CD4-positive, CD25-positive, alpha-beta regulatory T cell (primary cell): ENCODE data around the gene TMPRSS3. TPM values are rescaled to one million over a fixed set of nuclear protein-coding genes. Genes with fewer than 3 reads are reported as not detected.

Experiments
- ATAC-seq, 2 donors: fragments of 150-1000 bp; cut with Tn5 transposase; one replicate each; pipeline ENCODE4 v1.10.0; 2021; ENCODE audit warnings: low read depth in 2 of 2, moderate number of reproducible peaks in 2 of 2, moderate library complexity in 1 of 2
- DNase-seq, 3 donors: peaks; one replicate each; pipeline versions ENCODE4 v3.0.0 to v3.0.0-alpha.2; 2012 to 2022; ENCODE audit warnings: mixed read lengths in 1 of 3
- H3K27ac ChIP-seq: one replicate; pipeline ENCODE4 v1.7.0; 2013; ENCODE audit warnings: mild to moderate bottlenecking, low read length; ENCODE audit not compliant: insufficient read depth, poor library complexity, severe bottlenecking
- H3K27me3 ChIP-seq: one replicate; pipeline ENCODE4 v1.7.0; 2013; ENCODE audit warnings: low read length; ENCODE audit not compliant: control insufficient read depth, insufficient read depth
- H3K36me3 ChIP-seq: one replicate; pipeline ENCODE4 v1.7.0; 2013; ENCODE audit warnings: mild to moderate bottlenecking, low read length, moderate library complexity; ENCODE audit not compliant: control insufficient read depth, insufficient read depth
- H3K4me1 ChIP-seq: 2 replicates; pipeline ENCODE4 v1.7.0; 2013; ENCODE audit warnings: mild to moderate bottlenecking, low read length; ENCODE audit not compliant: insufficient read depth, control insufficient read depth, poor library complexity, severe bottlenecking
- H3K4me3 ChIP-seq: one replicate; pipeline ENCODE4 v1.7.0; 2013; ENCODE audit warnings: low read depth, mild to moderate bottlenecking, low read length, moderate library complexity
- H3K9me3 ChIP-seq, 2 experiments: 1 replicate in 1 of 2; 2 replicates in 1 of 2; pipeline ENCODE4 v1.7.0; 2013; ENCODE audit warnings: low read length in 2 of 2, mild to moderate bottlenecking in 1 of 2, moderate library complexity in 1 of 2; ENCODE audit not compliant: control insufficient read depth in 2 of 2
- H3K27ac Mint-ChIP-seq, 3 donors: one replicate each; pipeline ENCODE4 v1.8.0; 2020 to 2022; ENCODE audit warnings: mild to moderate bottlenecking in 3 of 3, mixed read lengths in 3 of 3, moderate library complexity in 2 of 3
- H3K27me3 Mint-ChIP-seq: one replicate; pipeline ENCODE4 v1.8.0; 2022; ENCODE audit warnings: mild to moderate bottlenecking, mixed read lengths
- H3K36me3 Mint-ChIP-seq: one replicate; pipeline ENCODE4 v1.8.0; 2020; ENCODE audit warnings: mixed read lengths
- H3K4me1 Mint-ChIP-seq, 4 donors: one replicate each; pipeline ENCODE4 v1.8.0; 2020 to 2022; ENCODE audit warnings: mixed read lengths in 4 of 4, mild to moderate bottlenecking in 1 of 4
- H3K4me3 Mint-ChIP-seq, 4 donors: one replicate each; pipeline ENCODE4 v1.8.0; 2020 to 2022; ENCODE audit warnings: mild to moderate bottlenecking in 4 of 4, mixed read lengths in 4 of 4, moderate library complexity in 3 of 4
- H3K9me3 Mint-ChIP-seq, 7 donors: one replicate each; pipeline ENCODE4 v1.8.0; 2020 to 2022; ENCODE audit warnings: mixed read lengths in 7 of 7, mild to moderate bottlenecking in 3 of 7, moderate library complexity in 2 of 7
- polyA plus RNA-seq, 4 donors: library from polyadenylated mRNA; unstranded; fragments of 300-500 nt; fragmentation: Illumina TruSeq; gene quantifications; one replicate each; pipeline ENCODE4 v1.2.3, GENCODE V29; 2021
- total RNA-seq: library from RNA; stranded (reverse); gene quantifications from one replicate; pipeline ENCODE4 v1.2.3, GENCODE V29; 2022

TMPRSS3 gene
- total and polyA plus RNA-seq, 5 donors from 2014 or later: 1.1 to 4.0 (median 2.3) TPM

DNA sequence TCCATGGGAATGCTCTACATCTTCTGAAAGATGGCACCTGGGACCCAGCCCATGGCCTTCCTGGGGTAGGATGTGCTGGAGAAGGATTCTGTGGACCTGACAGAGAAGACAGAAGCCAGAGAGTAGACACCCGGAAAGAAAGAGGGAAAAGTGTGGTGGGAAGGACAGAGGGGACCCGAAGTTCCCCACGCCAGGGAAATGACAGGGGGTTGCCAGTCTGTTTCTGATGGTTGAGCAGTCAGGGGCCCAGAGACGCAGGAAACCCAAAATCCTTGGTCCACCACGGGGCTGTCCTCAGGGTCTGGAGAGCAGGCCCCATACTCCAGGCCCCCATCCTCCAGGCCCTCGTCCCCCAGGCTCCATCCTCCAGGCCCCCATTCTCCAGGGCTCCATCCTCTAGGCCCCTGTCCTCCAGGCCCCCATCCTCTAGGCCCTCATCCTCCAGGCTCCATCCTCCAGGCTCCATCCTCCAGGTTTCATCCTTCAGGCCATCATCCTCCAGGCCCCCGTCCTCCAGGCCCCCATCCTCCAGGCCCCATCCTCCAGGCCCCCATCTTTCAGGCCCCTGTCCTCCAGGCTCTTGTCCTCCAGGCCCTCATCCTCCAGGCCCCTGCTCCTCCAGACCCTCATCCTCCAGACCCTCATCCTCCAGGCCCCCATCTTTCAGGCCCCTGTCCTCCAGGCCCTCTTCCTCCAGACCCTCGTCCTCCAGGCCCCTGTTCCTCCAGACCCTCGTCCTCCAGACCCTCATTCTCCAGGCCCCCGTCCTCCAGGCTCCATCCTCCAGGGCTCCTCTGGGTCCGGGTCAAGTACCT lies 44.0 kb downstream of the TMPRSS3 start:
- Mint-ChIP-seq H3K27me3 (peaks cover 8% of the 10 kb centered on the region), H3K36me3 (peaks cover 5% of the 10 kb centered on the region), H3K4me3 (no peak overlapping the region), H3K4me1 (no peaks in the 10 kb centered on the region), H3K27ac (peak overlapping the region in 1 of 3 donors; percentile 67), H3K9me3 (peaks cover 0 to 18% (median 2%) of the 10 kb centered on the region in 7 donors)
- H3K36me3 ChIP-seq: no peaks in the 10 kb centered on the region
- no peak for ATAC-seq
- no peak overlapping the region for H3K27ac ChIP-seq
- no peak overlapping the region for H3K4me3 ChIP-seq
- H3K4me1 ChIP-seq: no peaks in the 10 kb centered on the region
- no peak for DNase-seq
- H3K27me3 ChIP-seq: no peaks in the 10 kb centered on the region
- H3K9me3 ChIP-seq: peaks cover 9 to 17% of the 10 kb centered on the region in 2 experiments

DNA sequence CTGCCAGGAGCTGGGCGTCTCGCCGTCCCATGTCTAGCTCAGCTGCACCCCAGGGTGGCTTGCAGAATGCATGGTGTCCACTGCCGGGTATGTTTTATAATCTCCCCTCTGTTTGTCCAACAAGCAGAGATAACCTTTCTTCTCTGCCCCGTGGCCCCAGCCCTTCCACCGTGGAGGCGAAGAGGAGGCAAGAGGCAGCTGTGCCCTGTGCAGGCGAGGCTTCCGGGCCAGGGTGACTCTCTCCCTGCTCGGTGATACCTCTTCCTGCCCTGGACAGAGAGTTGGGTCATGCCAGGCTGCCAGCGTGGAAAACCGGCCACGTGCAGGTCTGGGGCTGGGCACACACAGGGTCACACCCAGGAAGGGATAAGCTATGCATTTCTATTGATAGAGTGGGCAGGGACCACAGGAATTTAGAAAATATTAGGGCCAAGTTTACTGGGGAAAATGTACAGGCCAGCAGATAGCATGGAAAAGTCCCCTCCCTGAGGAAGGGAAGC lies 44.9 kb downstream of the TMPRSS3 start, which contains the start of gene TFF2:
Gene TFF2 (minus strand): TSS at position 68 of the 500 bp plus-strand sequence. CDS start 37 bp downstream, at position 31.
- Histone ChIP-seq H3K27me3 (no peaks in the 10 kb centered on the region), H3K9me3 (peaks cover 9 to 17% of the 10 kb centered on the region in 2 experiments), H3K27ac (no peak within 1 kb of the TSS), H3K36me3 (no peaks in the 10 kb centered on the region), H3K4me1 (no peaks in the 10 kb centered on the region), H3K4me3 (no peak within 1 kb of the TSS)
- Mint-ChIP-seq H3K27me3 (peaks cover 8% of the 10 kb centered on the region), H3K4me1 (no peaks in the 10 kb centered on the region), H3K4me3 (no peak within 1 kb of the TSS), H3K27ac (no peak within 1 kb of the TSS), H3K9me3 (peaks cover 0 to 14% (median 2%) of the 10 kb centered on the region in 7 donors), H3K36me3 (peaks cover 5% of the 10 kb centered on the region)
- ATAC-seq: no peak
- DNase-seq: no peak

DNA sequence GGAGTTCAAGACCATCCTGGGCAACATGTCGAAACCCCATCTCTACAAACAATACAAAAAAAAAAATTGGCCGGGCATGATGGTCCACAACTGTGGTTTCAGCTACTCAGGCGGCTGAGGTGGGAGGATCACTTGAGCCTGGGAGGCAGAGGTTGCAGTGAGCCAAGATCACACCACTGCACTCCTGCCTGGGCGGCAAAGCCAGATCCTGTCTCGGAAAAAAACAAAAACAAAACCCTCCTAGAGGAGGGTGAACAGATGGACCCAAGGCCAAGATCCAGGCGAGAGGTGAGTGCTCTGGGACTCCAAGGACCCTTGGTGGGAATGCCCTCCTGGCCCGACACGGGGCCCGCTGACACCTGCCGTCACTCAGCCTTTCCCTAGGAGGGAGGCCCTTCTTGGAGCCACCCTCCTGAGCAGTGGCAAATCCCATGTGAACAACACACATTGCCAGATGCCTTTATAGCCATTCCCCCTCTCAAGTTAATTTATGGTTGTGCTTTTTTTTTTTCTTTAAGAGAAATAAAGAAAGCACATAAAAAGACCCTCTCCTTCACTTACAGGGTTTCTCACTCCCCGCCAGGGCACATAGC lies 45.4 kb downstream of the TMPRSS3 start:
- Histone ChIP-seq H3K4me1 (no peaks in the 10 kb centered on the region), H3K27me3 (no peaks in the 10 kb centered on the region), H3K27ac (no peak overlapping the region), H3K4me3 (no peak overlapping the region), H3K36me3 (no peaks in the 10 kb centered on the region), H3K9me3 (peaks cover 5 to 11% of the 10 kb centered on the region in 2 experiments)
- H3K4me3 Mint-ChIP-seq: no peak overlapping the region
- H3K27me3 Mint-ChIP-seq: peaks cover 8% of the 10 kb centered on the region
- no peak for ATAC-seq
- no peak overlapping the region for H3K27ac Mint-ChIP-seq
- H3K36me3 Mint-ChIP-seq: peaks cover 5% of the 10 kb centered on the region
- no peak for DNase-seq
- H3K4me1 Mint-ChIP-seq: no peaks in the 10 kb centered on the region
- H3K9me3 Mint-ChIP-seq: peaks cover 0 to 10% (median 2%) of the 10 kb centered on the region in 7 donors

DNA sequence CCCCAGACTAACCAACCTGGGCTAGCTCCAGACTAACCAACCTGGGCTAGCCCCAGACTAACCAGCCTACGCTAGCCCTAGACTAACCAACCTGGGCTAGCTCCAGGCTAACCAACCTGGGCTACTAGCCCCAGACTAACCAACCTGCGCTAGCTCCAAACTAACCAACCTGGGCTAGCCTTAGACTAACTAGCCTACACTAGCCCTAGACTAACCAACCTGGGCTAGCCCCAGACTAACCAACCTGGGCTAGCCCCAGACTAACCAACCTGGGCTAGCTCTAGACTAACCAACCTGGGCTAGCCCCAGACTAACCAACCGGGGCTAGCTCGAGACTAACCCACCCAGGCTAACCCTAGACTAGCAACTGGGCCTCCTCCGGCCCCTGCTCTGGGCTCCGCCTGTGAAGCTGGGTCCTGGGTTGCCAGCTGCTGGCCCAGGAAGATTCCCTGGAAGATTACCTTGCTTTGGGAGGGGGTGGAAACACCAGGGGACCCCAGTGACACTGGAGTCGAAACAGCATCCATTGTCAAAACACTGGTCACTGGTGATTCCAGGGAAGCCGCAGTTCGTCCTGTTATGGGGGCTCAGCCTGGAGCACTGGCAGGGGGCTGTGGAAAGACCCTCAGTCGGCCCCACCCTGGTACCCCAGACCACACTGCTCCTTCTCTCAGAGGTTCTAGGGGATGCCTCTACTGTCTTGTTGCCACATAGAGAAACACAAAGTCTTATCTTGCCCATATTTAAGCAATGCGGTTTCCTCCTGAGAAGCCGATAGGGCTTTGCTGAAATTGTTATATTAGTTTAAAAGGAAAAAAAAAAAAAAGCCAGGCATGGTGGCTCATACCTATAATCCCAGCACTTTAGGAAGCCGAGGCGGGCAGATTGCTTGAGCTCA lies 46.2 kb downstream of the TMPRSS3 start:
- Histone ChIP-seq H3K27me3 (no peaks in the 10 kb centered on the region), H3K9me3 (peaks cover 2 to 5% of the 10 kb centered on the region in 2 experiments), H3K27ac (no peak overlapping the region), H3K4me3 (no peak overlapping the region), H3K4me1 (no peaks in the 10 kb centered on the region), H3K36me3 (no peaks in the 10 kb centered on the region)
- ATAC-seq (no peak), DNase-seq (no peak)
- no peaks in the 10 kb centered on the region for H3K4me1 Mint-ChIP-seq
- H3K9me3 Mint-ChIP-seq: peaks cover 0 to 5% (median 1%) of the 10 kb centered on the region in 7 donors
- peaks cover 4% of the 10 kb centered on the region for H3K27me3 Mint-ChIP-seq
- no peak overlapping the region for H3K27ac Mint-ChIP-seq
- no peak overlapping the region for H3K4me3 Mint-ChIP-seq
- peaks cover 5% of the 10 kb centered on the region for H3K36me3 Mint-ChIP-seq

DNA sequence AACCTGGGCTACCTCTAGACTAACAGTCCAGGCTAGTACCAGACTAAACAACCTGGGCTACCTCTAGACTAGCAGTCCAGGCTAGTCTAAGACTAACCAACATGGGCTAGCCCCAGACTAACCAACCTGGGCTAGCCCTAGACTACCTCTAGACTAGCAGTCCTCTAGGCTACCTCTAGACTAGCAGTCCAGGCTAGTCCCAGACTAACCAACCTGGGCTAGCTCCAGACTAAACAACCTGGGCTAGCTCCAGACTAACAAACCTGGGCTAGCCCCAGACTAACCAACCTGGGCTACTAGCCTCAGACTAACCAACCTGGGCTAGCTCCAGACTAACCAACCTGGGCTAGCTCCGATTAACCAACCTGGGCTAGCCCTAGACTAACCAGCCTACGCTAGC lies 47.1 kb downstream of the TMPRSS3 start:
- Histone ChIP-seq H3K27me3 (no peaks in the 10 kb centered on the region), H3K4me1 (no peaks in the 10 kb centered on the region), H3K9me3 (no peaks in the 10 kb centered on the region), H3K27ac (no peak overlapping the region), H3K36me3 (no peaks in the 10 kb centered on the region), H3K4me3 (no peak overlapping the region)
- Mint-ChIP-seq H3K27ac (no peak overlapping the region), H3K4me1 (no peaks in the 10 kb centered on the region), H3K9me3 (peaks cover 0 to 2% (median 0%) of the 10 kb centered on the region in 7 donors), H3K36me3 (no peaks in the 10 kb centered on the region), H3K4me3 (no peak overlapping the region), H3K27me3 (peaks cover 4% of the 10 kb centered on the region)
- DNase-seq: no peak
- ATAC-seq: no peak

DNA sequence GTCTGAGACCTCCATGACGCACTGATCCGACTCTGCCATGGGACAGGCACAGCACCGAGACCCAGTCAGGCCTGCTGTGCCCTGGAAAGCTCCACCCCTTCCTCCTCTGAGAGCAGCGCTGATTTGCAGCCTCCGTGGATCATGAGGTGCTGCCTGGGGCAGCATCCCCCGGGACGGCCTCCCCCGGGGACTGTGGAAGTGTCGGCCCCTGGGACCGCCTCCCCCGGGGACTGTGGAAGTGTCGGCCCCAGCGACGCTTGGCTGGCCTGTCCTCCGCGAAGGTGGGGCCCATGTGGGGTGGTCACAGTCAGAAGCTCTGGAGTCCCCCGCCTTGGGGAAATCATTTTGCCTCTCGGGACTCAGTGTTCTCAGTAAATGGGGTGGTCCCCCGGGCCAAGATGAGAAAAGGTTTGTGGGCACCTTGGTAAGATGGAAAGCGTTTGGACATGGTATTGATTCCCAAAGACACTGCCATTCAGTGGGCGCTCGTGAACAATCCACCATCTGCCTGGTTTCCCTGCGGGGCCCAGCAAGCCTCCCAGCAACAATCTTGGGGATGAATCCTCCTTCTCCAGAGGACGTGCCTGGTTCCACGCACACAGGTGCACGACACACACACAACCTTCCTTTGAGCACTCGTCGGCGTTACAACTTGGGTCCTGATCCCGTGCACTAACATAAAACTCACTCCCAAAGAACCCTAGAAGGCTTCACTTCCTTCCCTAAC lies 48.1 kb downstream of the TMPRSS3 start:
- DNase-seq (no peak), ATAC-seq (no peak)
- Mint-ChIP-seq H3K4me3 (no peak overlapping the region), H3K36me3 (no peaks in the 10 kb centered on the region), H3K27me3 (no peaks in the 10 kb centered on the region), H3K27ac (no peak overlapping the region), H3K9me3 (no peaks in the 10 kb centered on the region), H3K4me1 (no peaks in the 10 kb centered on the region)
- Histone ChIP-seq H3K36me3 (no peaks in the 10 kb centered on the region), H3K4me1 (no peaks in the 10 kb centered on the region), H3K9me3 (no peaks in the 10 kb centered on the region), H3K4me3 (no peak overlapping the region), H3K27ac (no peak overlapping the region), H3K27me3 (no peaks in the 10 kb centered on the region)
